Measurements from ENCODE around the gene P2RY6. TPM values are rescaled to one million over a fixed set of nuclear protein-coding genes. Genes with fewer than 3 reads are reported as not detected.

Gene P2RY6
- total and polyA plus RNA-seq, 2 of the 4 experiments (the other 2 are of a cell fraction), result 0.44 TPM; not detected in 1

- BruUV-seq (replicated peaks), result no TSS peak
- peak overlapping the region; percentile 81 for H2BK5ac ChIP-seq (ENCODE audit: low read depth, low read length, poor library complexity, severe bottlenecking)
- peak overlapping the region; percentile 41 for H2BK120ac ChIP-seq (ENCODE audit: low read depth, low read length)
- no peak overlapping the region for H3K4me3 ChIP-seq (ENCODE audit: insufficient read depth, low read depth, low read length)
- CTCF ChIA-PET, result interaction anchor here (0.6 to 1.8 kb wide), 6 partner anchors 12 to 115 kb away, joined by 3 to 8 read pairs (median 3); partner anchors contain the start of gene P2RY6
- peak overlapping the region in 1 of 2 experiments; percentile 63; a peak in 2 of 4 replicates for H4K8ac ChIP-seq (ENCODE audit: low read depth in 2 of 2, low read length in 2 of 2)
- H3K4me1 ChIP-seq (ENCODE audit: control insufficient read depth, insufficient read depth, low read length), result peaks cover 1% of the 10 kb centered on the region; the same call in 1 of the 2 replicates
- H3K9me3 ChIP-seq (ENCODE audit: control insufficient read depth, insufficient read depth, low read length), result no peaks in the 10 kb centered on the region
- peak overlapping the region; percentile 93 for H2AK5ac ChIP-seq (ENCODE audit: low read depth, low read length)
- intact Hi-C loops (cut with micrococcal nuclease), result loop anchor here (1.0 kb wide), 2 partner anchors 40 to 98 kb away; no protein-coding TSS in a partner anchor
- WGBS, 2 experiments (ENCODE audit: extremely low coverage in 2 of 2, insufficient read length in 1 of 2), result 72% methylated on average over 5 of the region's 12 CpGs; no CpG with 5 or more reads in 1 of the 2 experiments
- peak overlapping the region; percentile 80 for H2AK9ac ChIP-seq (replicated peaks; ENCODE audit: low read depth, low read length, poor library complexity)
- peak overlapping the region; percentile 31; the same call in 1 of the 2 replicates for H3K4me2 ChIP-seq (ENCODE audit: low read depth, low read length)
- peak overlapping the region; percentile 80 for H2AFZ ChIP-seq (replicated peaks; ENCODE audit: low read length, poor library complexity)
- H3K27me3 ChIP-seq (ENCODE audit: control insufficient read depth, insufficient read depth, low read length), result no peaks in the 10 kb centered on the region
- peak; percentile 91 for DNase-seq
- peak; percentile 93 for ATAC-seq (ENCODE audit: low read depth)
- H3K56ac ChIP-seq (ENCODE audit: extremely low read depth, insufficient read depth, low read length), result no peak overlapping the region
- no peak overlapping the region for H3K23ac ChIP-seq (ENCODE audit: low read depth, low read length)
- H4K91ac ChIP-seq (ENCODE audit: insufficient read depth, low read depth, low read length), result peak overlapping the region; percentile 5
- dilution Hi-C loops (cut with HindIII; ENCODE audit: low sequenced_read_pairs, unreplicated experiment), result no loop called here
- H3K79me1 ChIP-seq (ENCODE audit: low read depth in 1 of 2, low read length in 2 of 2), result no peaks in the 10 kb centered on the region
- peaks cover 12% of the 10 kb centered on the region for H3K9me1 ChIP-seq (ENCODE audit: insufficient read depth, low read length)
- peak overlapping the region; percentile 41 for H3K14ac ChIP-seq (replicated peaks; ENCODE audit: low read depth, low read length)
- H2BK20ac ChIP-seq (ENCODE audit: low read depth, low read length), result peak overlapping the region; percentile 20; the same call in 1 of the 2 replicates
- H3K27ac ChIP-seq (ENCODE audit: insufficient read depth, low read length), result peak overlapping the region; percentile 19
- H2BK15ac ChIP-seq (ENCODE audit: low read depth, low read length), result peak overlapping the region; percentile 33; the same call in 2 of the 3 replicates
- no peaks in the 10 kb centered on the region for H4K20me1 ChIP-seq (ENCODE audit: insufficient read depth, low read length)
- POLR2A ChIA-PET (ENCODE audit: unreplicated experiment), result no interaction called here
- no peak overlapping the region for H3K9ac ChIP-seq (ENCODE audit: low read depth, low read length)
- H3K4ac ChIP-seq (ENCODE audit: low read depth, low read length), result peak overlapping the region; percentile 76
- no peak overlapping the region for H4K5ac ChIP-seq (ENCODE audit: low read depth, low read length)
- in situ Hi-C loops (cut with MboI; ENCODE audit: low sequenced_read_pairs), result loop anchor here (5.0 kb wide), 1 partner anchor 42 kb away; no protein-coding TSS in a partner anchor
- no peak overlapping the region for H3K18ac ChIP-seq (ENCODE audit: low read depth, low read length)
- no peaks in the 10 kb centered on the region for H3K36me3 ChIP-seq (ENCODE audit: control insufficient read depth, insufficient read depth, low read length)
- TF ChIP-seq NFE2L2 (IDR thresholded peaks at IDR 0.05; ENCODE audit: low read depth, low read length) (no peak), CEBPB (IDR thresholded peaks at IDR 0.05; ENCODE audit: low read depth, low read length) (peak; percentile 82), RCOR1 (IDR thresholded peaks at IDR 0.05; ENCODE audit: insufficient replicate concordance, low read length) (peak; percentile 79), CTCF (conservative IDR thresholded peaks at IDR 0.05; ENCODE audit: low read depth, low read length) (peak; percentile 93), USF2 (IDR thresholded peaks at IDR 0.05; ENCODE audit: low read depth, low read length) (no peak), RAD21 (IDR thresholded peaks at IDR 0.05; ENCODE audit: low read length) (peak; percentile 76), BHLHE40 (IDR thresholded peaks at IDR 0.05; ENCODE audit: low read depth, low read length) (no peak), FOS (IDR thresholded peaks at IDR 0.05; ENCODE audit: low read depth, low read length) (peak; percentile 43; the same call in 1 of the 2 replicates), MAZ (IDR thresholded peaks at IDR 0.05; ENCODE audit: borderline replicate concordance, low read depth, low read length) (peak; percentile 46), SMC3 (IDR thresholded peaks at IDR 0.05; ENCODE audit: low read depth, low read length) (peak; percentile 78)
These were observed 23.3 kb downstream of the P2RY6 start for GRCh38 chr11:73295241-73295995.

Measured in IMR-90 (cell line).